Kidney capillary endothelial cell (primary cell): Measurements from ENCODE around the gene CAMKK1.
"Not testable (repeated sequence)": the region's sequence is repeated elsewhere in the genome, so short reads cannot be mapped to it uniquely, and the experiment has no call there.

Source experiments
- DNase-seq: peaks from one replicate; pipeline ENCODE4 v3.0.0-alpha.2; 2018; ENCODE audit warnings: low spot score

CAMKK1 gene

DNA sequence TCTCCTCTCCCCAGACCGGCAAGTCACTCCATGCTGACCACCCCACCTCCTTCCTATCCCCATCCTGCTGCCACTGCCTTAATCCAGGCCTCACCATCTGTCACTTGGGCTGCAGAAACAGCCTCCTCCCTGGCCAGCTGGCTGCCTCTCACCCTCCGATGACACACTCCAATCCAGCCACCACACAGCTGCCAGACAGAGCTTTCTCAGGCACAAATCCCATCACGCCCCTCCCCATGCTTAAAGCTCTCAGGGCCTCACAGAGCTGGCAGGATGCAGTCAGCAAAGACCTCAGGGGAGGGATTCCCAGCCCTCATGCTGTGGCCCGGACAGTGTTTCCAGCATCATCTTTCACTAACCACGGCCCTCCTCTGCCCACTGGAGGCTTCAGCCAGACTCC lies 13.7 kb downstream of the CAMKK1 start:
- DNase-seq, result no peak

DNA sequence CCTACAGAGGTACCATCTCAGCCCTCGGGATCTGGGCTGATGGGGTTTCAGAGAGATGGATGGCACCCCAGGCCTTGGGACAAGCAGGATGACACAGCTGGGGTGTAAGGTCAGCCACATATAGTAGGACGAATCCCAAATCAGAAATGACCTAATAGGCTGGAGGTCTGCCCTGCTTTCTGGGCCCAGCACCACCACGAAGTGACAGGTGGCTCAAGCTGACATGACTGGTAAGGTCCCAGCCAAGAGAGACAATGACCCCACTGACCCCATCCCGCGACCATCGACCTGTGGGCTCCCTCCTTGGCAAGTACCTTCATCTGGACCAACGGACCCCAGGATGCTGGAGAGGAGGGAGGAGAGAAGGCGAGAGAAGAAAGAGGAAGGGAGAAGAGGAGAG lies 15.6 kb downstream of the CAMKK1 start:
- DNase-seq, result no peak

DNA sequence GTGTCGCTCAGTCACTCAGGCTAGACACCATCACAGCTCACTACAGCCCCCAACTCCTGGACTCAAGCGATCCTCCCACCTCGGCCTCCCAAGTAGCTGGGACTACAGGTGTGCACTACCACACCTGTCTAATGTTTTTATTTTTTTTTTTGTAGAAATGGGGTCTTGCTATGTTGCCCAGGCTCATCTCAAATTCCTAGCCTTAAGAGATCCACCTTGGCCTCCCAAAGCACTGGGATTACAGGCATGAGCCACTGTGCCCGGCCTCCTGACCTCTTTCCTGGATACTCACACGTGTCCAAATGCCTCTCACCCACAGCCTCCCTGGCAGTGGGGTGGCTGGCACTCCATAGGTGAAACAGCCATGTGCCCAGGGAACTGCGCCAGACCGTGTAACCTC lies 17.5 kb downstream of the CAMKK1 start:
- DNase-seq, result no peak

DNA sequence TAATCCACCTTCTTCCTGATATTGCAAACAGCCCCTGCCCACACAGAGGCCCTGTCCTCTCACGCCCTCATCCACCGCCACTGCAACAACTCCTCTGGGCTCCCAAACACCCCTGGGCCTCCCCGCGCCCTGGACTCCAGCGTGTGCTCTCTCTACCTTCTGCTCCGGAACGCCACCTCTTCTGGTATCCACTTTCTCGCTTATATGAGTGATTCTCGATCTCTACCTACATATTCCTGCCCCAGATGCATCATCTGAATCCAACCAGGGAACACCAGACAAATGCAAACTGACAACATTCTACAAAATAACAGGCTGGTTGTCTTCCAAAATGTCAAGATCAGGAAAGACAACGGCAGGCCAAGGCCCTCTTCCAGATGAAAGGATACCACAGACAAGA lies 19.0 kb downstream of the CAMKK1 start:
- no peak for DNase-seq

DNA sequence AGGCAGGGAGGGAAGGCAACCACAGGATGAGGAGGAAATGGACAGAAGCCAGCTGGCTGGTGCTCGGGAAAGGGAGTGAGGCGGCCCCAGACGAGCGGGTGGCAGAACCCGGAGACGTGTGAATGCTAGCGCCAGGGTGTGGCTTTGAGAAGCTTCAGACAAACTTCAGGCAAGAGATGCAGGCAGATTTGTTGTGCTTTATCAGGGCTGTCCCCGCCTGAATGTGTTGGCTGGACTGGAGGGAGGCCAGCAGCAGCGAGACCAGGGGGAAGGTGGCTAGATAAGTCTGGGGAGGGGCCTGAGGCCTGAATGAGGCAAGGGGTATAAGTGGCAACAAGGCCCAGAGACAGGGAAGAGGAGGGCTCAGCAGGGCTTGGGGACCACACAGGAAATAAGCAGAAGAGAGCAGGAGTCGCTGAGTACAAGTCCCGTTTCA lies 22.0 kb downstream of the CAMKK1 start:
- DNase-seq, result no peak

DNA sequence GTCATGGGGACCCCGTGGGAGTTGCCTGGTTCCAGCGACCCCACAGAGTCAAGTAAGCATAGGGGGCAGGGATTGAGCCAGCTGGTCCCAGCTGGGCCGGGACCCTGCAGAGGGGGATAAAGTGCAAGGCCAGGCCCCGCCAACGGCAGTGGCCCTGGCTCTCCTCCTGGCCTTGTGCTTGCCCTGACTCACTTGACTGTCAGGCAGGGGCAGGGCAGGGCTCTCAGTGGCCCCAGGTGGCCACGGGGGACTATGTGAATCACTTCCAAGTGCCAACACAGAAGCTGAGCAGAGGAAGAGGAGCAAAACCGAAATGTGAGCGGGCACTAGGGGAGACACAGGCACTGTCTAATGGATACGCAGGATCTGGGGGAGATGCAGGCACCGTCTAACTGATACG lies 25.2 kb downstream of the CAMKK1 start:
- no peak for DNase-seq

DNA sequence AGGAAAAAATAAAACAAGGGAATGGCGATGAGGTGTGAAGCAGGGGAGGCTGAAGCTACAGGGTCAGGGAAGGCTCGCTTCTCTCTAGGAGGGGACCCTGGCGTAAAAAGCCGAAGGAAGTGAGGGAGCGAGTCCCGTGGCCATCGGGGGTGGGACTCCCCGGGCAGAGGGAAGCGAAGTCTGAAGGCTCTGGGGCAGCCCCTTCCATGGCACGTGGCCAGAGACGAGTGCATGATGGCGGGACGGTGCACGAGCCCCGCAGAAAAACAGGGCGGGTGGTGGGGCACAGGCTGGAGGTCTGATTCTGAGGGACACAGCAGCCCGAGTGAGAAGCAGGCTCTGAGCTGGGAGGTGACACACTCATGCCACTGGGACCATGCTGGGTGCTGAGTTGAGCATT lies 25.7 kb downstream of the CAMKK1 start:
- DNase-seq, result no peak

DNA sequence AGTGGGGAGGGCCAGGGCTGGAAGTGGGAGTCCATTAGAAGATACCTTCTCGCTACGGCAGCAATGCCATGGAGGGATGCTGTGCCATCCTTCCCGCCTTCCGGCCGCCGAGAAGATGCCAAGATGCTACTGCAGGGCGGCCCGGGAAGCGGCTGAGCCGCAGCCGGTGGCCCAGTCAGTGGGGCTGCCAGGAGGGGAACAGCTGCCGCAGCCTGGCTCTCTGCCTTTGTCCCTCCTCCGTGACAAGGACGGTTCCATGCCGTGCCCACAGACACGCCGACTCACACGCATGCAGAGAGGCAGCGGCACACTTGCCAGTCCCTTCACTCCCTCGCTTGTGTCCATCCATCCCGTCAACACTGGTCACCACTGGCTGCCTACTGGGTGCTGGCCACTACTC lies 26.6 kb downstream of the CAMKK1 start:
- no peak for DNase-seq

DNA sequence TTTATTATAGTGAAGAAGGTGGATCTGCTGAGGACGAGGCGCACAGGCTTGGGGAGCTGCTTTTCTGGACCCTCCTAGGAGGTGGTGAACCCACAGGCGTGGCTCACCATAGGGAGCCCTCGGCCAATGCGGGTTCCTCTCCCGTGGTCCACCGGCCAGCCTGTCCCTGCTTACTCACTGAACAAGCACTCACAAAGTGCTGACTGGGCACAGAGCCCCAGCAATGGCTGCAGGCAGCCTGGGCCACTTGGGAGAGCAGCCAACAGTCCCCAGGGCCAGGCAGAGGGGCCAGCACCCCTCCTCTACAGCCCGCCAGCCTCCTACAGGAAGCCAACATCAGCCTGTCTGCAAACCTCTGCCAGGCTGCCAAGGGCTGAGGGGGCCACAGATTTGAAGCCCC lies 27.7 kb downstream of the CAMKK1 start:
- no peak for DNase-seq

DNA sequence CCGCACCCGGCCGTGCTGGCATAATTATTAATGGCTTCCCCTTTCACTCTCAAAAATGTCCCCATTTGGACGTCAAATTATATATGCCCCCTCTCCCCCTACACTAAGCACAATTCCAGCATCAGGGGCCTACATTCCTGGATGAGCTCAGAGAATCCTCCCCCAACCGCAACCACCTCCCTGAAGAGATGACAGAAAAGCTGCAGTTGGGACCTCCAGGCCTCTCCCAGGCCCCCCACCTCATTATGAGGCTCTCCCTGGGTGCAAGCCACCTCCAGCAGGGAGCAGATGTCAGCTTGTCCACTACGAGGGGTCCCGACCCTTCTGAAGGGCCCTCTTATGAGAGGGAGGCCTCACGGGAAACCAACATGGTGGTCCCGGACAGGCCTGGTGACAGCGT lies 28.3 kb downstream of the CAMKK1 start:
- DNase-seq, result no peak

DNA sequence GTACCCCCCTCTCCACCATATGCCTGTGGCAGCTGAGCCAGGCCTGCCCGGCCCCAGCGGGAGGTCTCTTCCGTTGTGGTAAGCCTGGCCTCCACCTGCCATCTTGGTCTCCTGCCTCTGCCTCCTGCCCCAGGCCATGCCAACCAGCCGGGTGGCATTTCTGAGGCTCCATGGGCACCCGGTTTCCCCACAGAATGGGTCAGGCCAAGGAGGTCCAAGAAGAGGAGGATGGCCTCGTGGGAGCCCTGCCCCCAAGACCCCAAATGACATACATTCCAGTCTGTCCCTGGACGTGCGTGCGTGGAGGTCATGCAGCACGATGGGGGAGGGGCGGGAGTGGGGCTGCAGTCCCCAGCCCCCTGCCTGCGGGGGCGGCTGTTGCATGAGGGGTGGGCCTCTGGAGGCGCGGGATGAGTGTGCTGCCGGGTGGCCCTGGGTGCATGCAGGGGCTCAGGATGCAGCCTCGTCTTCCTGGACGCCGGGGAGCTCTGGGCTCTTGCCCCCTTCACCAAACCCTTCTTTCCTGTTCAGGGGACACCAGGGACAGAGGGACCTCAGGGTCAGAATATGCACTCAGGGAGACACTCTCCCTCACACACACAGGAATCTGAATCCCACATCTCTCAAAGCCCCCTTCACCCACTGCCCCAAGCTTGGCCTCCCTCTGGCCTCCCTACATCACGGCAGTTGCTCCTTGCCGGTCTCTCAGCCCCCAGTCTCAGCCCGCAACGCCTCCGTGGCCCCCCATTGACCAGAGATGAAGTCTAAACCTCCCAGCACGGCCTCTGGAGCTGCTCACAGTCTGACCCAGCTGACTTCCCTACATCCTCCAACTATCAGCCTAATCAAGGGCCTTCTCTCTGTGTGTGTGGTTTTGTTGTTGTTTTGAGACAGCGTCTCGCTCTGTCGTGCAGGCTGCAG lies 30.8 kb downstream of the CAMKK1 start:
- no peak for DNase-seq

DNA sequence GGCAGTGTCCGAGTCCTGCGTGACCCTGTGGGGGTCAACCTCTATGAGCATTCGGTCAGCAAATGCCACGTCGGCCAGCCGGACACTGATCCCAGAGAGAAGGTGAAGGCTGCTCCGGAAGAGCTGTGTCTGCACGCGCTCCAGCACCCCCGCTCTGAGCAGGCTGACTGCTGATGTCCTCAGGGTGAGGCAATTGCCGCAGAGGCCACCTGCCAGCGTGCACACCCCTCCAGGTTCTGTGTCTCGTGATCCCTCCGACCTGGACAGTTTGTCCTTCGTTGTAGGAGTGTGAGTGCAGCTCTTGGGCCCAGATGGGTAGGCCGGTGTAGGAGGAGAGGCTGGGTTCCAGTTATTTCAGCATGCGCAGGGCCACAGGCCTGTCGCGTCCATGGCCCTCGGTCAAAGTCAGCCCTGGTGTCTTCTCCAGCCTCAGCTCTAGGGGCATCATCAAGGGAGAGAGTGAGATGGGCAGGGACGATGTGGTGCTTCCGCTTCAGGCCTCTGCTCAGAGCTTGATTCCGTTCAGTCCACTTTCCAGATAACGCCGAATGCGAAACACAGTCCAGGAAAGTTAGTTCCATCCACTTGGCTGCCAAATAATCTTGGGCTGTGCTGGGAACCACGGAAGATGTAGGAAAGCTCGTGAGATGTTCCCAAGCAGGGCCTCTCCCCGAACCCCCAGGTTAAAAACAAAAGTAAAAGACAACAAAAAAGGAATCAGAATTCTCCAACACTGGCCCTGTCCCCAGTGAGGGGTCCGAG lies 31.7 kb downstream of the CAMKK1 start:
- no peak for DNase-seq

DNA sequence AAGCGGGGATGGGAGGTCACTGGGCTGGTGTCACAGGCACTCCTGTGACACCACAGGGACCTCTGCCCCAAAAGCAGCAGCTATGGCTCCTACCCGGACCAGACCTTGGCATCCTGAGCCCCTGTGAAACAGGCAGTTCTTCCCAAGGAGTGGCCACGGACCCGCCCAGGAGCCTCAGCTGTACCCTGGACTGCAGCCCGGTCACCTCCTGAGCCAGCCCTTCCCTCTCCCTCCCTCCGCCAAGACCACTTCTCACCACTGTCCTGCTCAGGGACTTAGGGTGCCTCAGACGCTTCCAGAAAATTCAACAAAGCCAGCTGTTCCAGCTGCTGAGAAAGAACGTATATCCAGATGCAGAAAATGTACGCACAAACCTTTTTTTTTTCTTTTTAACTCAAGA lies 32.9 kb downstream of the CAMKK1 start:
- DNase-seq, result no peak

DNA sequence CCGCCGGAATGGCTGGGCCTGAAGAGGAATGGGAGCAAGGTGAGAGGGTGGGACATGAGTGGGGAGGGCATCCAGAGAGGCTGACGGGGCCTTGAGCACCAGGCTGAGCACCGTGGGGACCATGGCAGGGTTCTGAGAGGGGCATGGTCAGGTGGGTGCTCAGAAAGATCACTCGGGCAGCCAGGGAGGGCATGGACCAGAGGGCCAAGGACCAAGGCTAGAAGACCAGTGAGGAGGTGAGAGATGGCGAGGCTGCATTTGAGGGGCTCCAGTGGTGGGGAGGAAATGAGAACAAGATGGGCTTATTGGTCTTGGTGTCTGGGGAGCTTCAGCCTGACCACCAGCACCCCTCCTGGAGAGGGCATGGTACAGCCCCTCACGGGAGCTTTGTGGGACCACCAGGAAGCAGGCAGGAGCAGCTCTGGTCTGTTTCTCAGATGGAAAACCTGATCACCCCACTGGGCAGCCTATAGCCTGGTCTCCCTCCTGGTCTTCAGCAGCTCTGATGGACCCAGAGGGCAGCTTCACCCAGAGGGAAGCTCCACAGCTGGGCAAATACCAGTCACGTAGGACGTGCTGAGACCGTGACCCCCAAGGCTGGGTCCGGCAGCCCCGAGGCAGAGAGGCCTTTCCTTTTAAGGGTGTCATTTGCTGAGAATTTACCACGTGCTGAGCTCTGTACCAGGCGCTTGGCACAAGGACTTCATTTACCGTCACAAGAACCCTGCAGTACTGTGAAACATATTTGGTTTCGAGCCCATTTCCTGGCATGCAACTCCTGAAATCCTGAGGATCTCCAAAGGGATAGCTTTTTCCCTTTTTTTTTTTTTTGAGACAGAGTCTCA lies 35.4 kb downstream of the CAMKK1 start:
- DNase-seq, result no peak

DNA sequence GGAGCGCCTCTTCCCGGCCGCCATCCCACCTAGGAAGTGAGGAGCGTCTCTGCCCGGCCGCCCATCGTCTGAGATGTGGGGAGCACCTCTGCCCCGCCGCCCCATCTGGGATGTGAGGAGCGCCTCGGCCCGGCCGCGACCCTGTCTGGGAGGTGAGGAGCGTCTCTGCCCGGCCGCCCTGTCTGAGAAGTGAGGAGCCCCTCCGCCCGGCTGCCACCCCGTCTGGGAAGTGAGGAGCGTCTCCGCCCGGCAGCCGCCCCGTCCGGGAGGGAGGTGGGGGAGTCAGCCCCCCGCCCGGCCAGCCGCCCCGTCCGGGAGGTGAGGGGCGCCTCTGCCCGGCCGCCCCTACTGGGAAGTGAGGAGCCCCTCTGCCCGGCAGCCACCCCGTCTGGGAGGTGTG lies 38.6 kb downstream of the CAMKK1 start:
- not testable (repeated sequence) for DNase-seq

DNA sequence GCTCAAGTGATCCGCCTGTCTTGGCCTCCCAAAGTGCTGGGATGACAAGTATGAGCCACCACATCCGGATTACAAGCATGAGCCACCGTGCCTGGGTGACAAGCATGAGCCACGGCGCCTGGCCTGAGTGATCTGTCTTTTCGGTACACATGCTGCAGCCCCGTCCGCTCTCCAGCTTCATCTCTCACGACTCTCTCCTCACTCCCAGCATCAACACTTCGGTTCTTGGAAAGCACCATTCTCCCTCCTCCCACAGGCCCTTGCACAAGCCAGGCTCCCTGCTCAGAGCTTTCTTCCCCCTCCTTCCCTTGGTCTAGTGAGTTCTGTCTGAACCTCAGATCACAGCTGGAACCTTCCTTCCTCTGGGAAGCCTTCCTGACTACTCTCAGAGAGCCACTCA lies 40.3 kb downstream of the CAMKK1 start:
- DNase-seq, result no peak

DNA sequence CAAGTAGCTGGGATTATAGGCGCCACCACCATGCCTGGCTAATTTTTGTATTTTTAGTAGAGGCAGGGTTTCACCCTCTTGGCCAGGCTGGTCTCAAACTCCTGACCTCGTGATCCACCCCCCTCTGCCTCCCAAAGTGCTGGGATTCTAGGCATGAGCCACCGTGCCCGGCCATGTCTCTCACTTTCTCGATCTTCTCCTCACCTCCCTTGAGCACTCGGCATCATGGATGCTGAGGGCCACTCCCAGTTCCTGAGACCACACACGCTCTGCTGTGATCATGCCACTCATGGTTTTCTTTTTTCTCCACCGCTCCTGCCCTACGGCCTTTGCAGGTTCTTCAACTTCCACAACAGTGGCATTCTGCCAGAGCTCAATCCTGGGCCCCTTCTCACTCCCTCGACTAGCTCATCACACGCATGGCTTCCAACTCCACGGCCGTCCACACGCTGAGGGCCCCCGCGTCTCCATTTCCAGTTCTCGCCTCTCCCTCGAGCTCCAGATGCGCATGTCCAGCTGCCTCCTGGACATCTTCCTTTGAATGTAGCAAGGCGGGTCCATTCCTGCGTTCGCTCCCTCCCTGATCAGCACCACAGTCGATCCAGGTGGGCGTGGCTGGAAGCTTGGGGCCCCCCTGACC lies 41.3 kb downstream of the CAMKK1 start:
- no peak for DNase-seq

DNA sequence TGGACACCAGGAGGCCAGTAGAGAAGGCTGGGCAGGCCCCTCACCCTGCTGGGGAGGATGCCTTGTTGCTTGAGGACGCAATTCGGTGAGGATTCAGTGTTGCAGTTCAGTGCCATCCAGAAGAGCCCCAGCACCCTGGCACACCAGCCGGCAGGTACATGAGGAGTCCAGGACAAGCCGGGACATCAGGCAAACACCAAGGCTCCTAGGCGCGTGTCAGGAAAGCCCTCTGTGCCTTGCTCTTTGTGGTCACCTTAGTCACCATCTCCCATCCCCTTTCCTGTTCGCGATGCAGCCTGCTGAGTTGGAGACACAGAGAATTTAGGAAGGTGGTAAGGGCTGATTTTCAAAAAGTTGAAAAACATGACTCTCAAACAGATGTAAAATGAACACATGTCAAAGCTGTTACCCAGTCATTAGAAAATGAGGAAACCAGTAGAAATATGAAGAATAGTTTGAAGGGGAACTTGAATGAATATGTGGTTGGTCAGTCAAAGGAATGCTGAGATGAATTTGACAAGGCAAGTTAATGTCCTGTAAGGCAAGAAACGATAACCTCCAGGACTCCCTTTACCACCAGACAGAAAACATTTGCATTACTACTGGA lies 44.5 kb downstream of the CAMKK1 start:
- DNase-seq, result no peak

DNA sequence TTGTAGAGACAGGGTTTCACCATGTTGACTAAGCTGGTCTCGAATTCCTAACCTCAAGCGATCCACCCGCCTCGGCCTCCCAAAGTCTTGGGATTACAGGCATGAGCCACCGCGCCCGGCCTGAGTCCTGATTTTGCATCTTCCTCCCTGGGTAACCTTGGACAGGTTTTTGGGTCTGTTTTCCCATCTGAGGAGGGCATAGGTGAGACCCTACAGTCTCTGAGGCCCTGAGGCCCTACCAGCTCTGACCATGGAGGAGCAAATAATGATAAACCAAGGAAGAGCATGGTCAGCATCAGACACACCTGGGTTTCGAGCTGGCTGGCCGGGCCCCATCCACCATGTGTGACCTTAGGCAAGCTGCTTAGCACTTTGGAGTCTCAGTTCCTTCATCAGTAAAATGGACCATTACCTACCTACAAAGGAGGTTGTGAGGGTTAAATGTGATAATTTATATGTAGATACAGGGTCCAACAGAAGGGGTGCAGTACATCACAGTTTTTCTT lies 45.6 kb downstream of the CAMKK1 start:
- no peak for DNase-seq

DNA sequence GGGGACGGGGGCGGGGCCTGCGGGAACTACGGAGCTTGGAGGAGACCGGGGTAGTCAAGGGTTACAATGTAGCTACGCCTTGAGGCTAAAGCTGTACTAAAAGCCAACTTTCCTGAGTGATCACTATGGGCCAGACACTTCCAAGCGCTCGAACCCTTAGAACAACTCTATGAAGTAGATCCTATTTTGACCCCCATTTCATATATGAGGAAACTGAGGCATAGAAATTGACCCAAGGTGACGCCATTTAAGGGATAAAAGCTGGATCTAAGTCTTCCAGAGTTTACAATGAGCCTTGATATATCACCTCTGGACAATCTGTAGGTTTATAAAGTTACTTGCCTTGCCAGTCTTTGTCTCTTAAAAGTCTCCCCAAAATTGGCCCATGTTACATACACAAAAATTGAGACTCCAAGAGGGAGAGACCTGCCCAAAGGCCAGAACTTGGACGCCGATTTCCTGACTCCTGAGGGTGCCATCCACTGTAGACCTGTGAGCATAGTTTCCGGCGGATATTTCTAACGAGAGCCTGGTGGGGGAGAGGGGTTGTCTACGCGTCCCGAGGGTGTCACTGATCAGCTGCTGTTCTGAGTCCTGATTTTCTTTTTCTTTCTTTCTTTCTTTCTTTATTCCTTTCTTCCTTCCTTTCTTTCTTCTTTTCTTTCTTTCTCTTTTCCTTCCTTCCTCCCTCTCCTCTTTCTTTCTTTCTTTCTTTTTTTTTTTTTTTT lies 46.3 kb downstream of the CAMKK1 start:
- DNase-seq, result no peak
